SK-N-SH (cell line): ENCODE measurements around the gene NCOR2. TPM values are rescaled to one million over a fixed set of nuclear protein-coding genes. Genes with fewer than 3 reads are reported as not detected.

Experiments
- CTCF ChIA-PET: fragments of 300-600, 350-600 bp; formaldehyde crosslinking; extraction: SDS; loops from one replicate; lab custom pipeline; 2021; lab: Yijun Ruan, JAX
- POLR2A ChIA-PET: fragments of 350-600 bp; sonication (Branson Sonifier 250); formaldehyde crosslinking; extraction: SDS; loops from one replicate; lab custom pipeline; 2020; ENCODE audit warnings: antibody characterized with exemption, inconsistent platforms; lab: Yijun Ruan, JAX
- DNase-seq: peaks from one replicate; pipeline ENCODE4 v3.0.0; 2012
- H2AFZ ChIP-seq: fragments of 200-600 bp; sonication (generic); 2 replicates; pipeline ENCODE4 v1.8.1; 2016; ENCODE audit warnings: antibody characterized with exemption, mild to moderate bottlenecking, low read depth
- H3F3A ChIP-seq: fragments of 200-600 bp; sonication (generic); replicated peaks from 2 replicates; pipeline ENCODE3; 2016; ENCODE audit warnings: antibody characterized with exemption, mild to moderate bottlenecking; ENCODE audit not compliant: insufficient read depth
- H3K27ac ChIP-seq, 2 experiments: fragments of 200-500 bp in 1 of 2; fragments of 200-600 bp in 1 of 2; sonication (Bioruptor generic) in 1 of 2; sonication (generic), shearing (Covaris generic) in 1 of 2; 2 replicates each; pipeline versions ENCODE4 v1.5.1 to v1.6.1; 2014 to 2016; ENCODE audit warnings: low read depth in 2 of 2, inconsistent platforms in 1 of 2, low read length in 1 of 2, mild to moderate bottlenecking in 1 of 2, mixed read lengths in 1 of 2
- H3K27me3 ChIP-seq: fragments of 200-600 bp; sonication (generic), shearing (Covaris generic); 2 replicates; pipeline ENCODE4 v1.6.1; 2016; ENCODE audit warnings: mixed run types; ENCODE audit not compliant: insufficient read depth
- H3K36me3 ChIP-seq, 2 experiments: fragments of 200-500 bp in 1 of 2; fragments of 200-600 bp in 1 of 2; sonication (Bioruptor generic) in 1 of 2; sonication (generic) in 1 of 2; replicated peaks in 1 of 2; 2 replicates each; pipeline versions ENCODE3 to v1.5.1; 2014 to 2016; ENCODE audit warnings: low read length in 1 of 2, mild to moderate bottlenecking in 1 of 2; ENCODE audit not compliant: insufficient read depth in 2 of 2, control insufficient read depth in 1 of 2
- H3K4me1 ChIP-seq, 2 experiments: fragments of 200-500 bp in 1 of 2; fragments of 200-600 bp in 1 of 2; sonication (Bioruptor generic) in 1 of 2; sonication (generic), shearing (Covaris generic) in 1 of 2; 2 replicates each; pipeline versions ENCODE4 v1.5.1 to v1.6.1; 2014 to 2016; ENCODE audit warnings: low read depth in 1 of 2, low read length in 1 of 2, mixed run types in 1 of 2; ENCODE audit not compliant: insufficient read depth in 2 of 2, control insufficient read depth in 1 of 2
- H3K4me2 ChIP-seq: fragments of 200-600 bp; sonication (generic), shearing (Covaris generic); 2 replicates; pipeline ENCODE4 v1.6.1; 2017; ENCODE audit warnings: mixed run types
- H3K4me3 ChIP-seq, 2 experiments: fragments of 200-500 bp in 1 of 2; fragments of 200-600 bp in 1 of 2; sonication (Bioruptor generic) in 1 of 2; sonication (generic), shearing (Covaris generic) in 1 of 2; 2 replicates each; pipeline versions ENCODE4 v1.5.1 to v1.8.1; 2014 to 2016; ENCODE audit warnings: low read depth in 2 of 2, inconsistent platforms in 1 of 2, low read length in 1 of 2, mild to moderate bottlenecking in 1 of 2, mixed read lengths in 1 of 2, moderate library complexity in 1 of 2
- H3K79me2 ChIP-seq: fragments of 200-600 bp; sonication (generic); 2 replicates; pipeline ENCODE4 v1.8.1; 2017; ENCODE audit warnings: mild to moderate bottlenecking; ENCODE audit not compliant: insufficient read depth
- H3K9ac ChIP-seq: fragments of 200-600 bp; sonication (generic); 2 replicates; pipeline ENCODE4 v1.6.1; 2017; ENCODE audit warnings: mixed run types
- H3K9me2 ChIP-seq: fragments of 200-600 bp; sonication (generic); 2 replicates; pipeline ENCODE4 v1.6.1; 2017; ENCODE audit warnings: mixed run types
- H3K9me3 ChIP-seq: fragments of 200-600 bp; sonication (generic); 2 replicates; pipeline ENCODE4 v1.6.1; 2017; ENCODE audit warnings: mixed run types, mild to moderate bottlenecking, moderate library complexity
- H4K20me1 ChIP-seq: fragments of 200-600 bp; sonication (generic); 2 replicates; pipeline ENCODE4 v1.6.1; 2017; ENCODE audit warnings: mild to moderate bottlenecking, mixed run types; ENCODE audit not compliant: insufficient read depth
- ELF1 ChIP-seq: IDR thresholded peaks from 2 replicates; pipeline ENCODE4 v1.4.0; 2012
- EP300 ChIP-seq, 2 experiments: IDR thresholded peaks; 2 replicates each; pipeline versions ENCODE4 v1.4.0 to v1.6.1; 2012; ENCODE audit warnings: borderline replicate concordance in 1 of 2, low read depth in 1 of 2, low read length in 1 of 2
- FOSL2 ChIP-seq: IDR thresholded peaks from 2 replicates; pipeline ENCODE4 v1.4.0; 2012; ENCODE audit warnings: low read depth, mild to moderate bottlenecking, moderate library complexity, borderline replicate concordance
- FOXJ3 ChIP-seq: sonication (generic); formaldehyde crosslinking; IDR thresholded peaks from 2 replicates; pipeline ENCODE4 v1.5.1; 2020; ENCODE audit warnings: mild to moderate bottlenecking, missing genetic modification reagents
- GABPA ChIP-seq: IDR thresholded peaks from 2 replicates; pipeline ENCODE4 v1.4.0; 2012; ENCODE audit warnings: low read depth, mild to moderate bottlenecking
- GATA2 ChIP-seq: sonication (generic); formaldehyde crosslinking; IDR thresholded peaks from 2 replicates; pipeline ENCODE4 v1.5.0; 2020; ENCODE audit warnings: mild to moderate bottlenecking, missing genetic modification reagents
- MEF2A ChIP-seq: IDR thresholded peaks from 2 replicates; pipeline ENCODE4 v1.4.0; 2012; ENCODE audit warnings: low read depth, borderline replicate concordance
- NFIC ChIP-seq: IDR thresholded peaks from 2 replicates; pipeline ENCODE4 v1.4.0; 2012; ENCODE audit warnings: borderline replicate concordance
- NRF1 ChIP-seq: IDR thresholded peaks from 2 replicates; pipeline ENCODE4 v1.6.1; 2012; ENCODE audit warnings: low read depth, mild to moderate bottlenecking, low read length
- TEAD4 ChIP-seq: IDR thresholded peaks from 2 replicates; pipeline ENCODE4 v1.4.0; 2012; ENCODE audit warnings: mild to moderate bottlenecking, borderline replicate concordance; ENCODE audit not compliant: insufficient read depth
- YY1 ChIP-seq: IDR thresholded peaks from 2 replicates; pipeline ENCODE4 v1.4.0; 2012; ENCODE audit warnings: low read depth, mild to moderate bottlenecking
- WGBS: methylation state at CpG from one replicate; pipeline ENCODE4 v1.1.6; 2017; ENCODE audit warnings: low lambda C conversion rate; 5-methylcytosine and 5-hydroxymethylcytosine counted together
- polyA plus RNA-seq, 3 experiments: library from polyadenylated mRNA; depleted of rRNA; stranded (reverse); fragments of >200 nt; gene quantifications; 2 replicates each; pipeline ENCODE4 v1.2.3, GENCODE V29; 2012
- TF ChIP-seq, protein P1 (sequence below): fragments of 200-600 bp; sonication (generic); IDR thresholded peaks from 2 replicates; pipeline ENCODE4 v1.6.1; 2017; ENCODE audit warnings: antibody characterized with exemption, mild to moderate bottlenecking, moderate library complexity
- TF ChIP-seq, protein P2 (sequence below): fragments of 150-350 bp; IDR thresholded peaks from 2 replicates; pipeline ENCODE4 v1.6.1; 2017; ENCODE audit warnings: antibody characterized with exemption, low read length, low read depth, borderline replicate concordance
- TF ChIP-seq, protein P3 (sequence below): IDR thresholded peaks from 2 replicates; pipeline ENCODE4 v1.6.1; 2012; ENCODE audit warnings: mild to moderate bottlenecking, low read depth, low read length, moderate library complexity
- TF ChIP-seq, protein P4 (sequence below): IDR thresholded peaks from 2 replicates; pipeline ENCODE4 v1.4.0; 2012; ENCODE audit warnings: low read depth

Gene NCOR2
- polyA plus RNA-seq, 1 of the 3 experiments (the other 2 are of a cell fraction), result 19.0 TPM

DNA sequence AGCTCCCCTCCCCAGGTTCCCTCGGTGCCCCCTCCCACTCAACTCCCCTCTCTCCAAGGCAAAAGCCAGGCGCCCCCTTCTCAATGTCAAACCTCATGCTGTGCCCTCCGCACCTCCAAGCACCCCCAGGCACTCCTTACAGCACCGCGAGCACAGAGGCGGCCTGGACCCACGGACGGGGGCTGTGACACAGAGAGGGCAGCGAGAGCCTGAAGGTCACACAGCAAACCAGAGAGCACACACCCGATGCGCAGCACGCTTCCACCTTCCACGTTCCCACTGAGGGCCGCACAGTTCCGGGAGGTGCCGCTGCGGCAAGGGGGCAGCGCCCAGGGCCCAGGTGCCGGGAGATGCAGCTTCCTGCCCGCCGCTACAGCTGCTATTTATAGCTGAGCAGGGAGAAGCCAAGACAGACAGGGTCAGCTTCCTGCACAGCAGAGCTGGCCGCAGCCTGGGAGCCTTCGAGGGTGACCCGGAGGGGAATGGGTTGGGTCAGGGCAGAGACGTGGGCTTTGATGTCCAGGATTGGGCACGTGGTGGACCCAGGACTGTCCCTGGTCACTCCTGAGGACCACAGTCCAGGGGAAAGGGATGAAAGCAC is 12.9 kb downstream of the NCOR2 start:
- ChIA-PET CTCF (interaction anchor here (1.2 to 1.6 kb wide), 3 partner anchors 10 to 204 kb away, joined by 3 read pairs; no protein-coding TSS in a partner anchor), POLR2A (no interaction called here)
- no peaks in the 10 kb centered on the region for H3K9me3 ChIP-seq

DNA sequence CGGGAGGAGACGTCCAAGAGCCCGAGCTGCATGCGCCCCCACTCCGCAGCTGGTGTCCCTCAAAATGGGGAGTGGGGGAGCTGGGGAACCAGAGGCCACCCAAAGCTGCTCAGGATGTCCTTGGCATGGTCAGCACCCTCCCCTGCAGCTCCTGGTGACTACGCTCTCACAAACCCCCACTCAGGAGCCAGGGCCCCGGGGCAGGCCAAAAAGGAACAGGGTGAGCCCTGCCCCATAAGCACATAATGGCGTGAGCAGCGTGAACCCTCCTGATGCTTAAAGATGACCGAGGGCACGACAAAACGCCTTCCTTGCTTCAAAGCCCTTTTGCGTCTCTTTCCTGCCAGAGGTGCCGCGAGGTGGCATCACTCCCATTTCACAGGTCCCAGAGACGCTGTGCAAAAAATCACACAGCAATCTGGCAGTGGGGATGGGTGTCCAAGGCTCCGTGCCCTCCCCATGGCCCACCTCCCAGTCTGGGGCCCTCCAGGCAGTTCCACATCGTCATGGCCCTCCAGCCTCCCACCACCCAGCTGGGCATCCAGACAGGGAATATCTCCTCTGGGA is 13.5 kb downstream of the NCOR2 start:
- ChIA-PET POLR2A (interaction anchor here (0.6 kb wide), 1 partner anchor 35 kb away, joined by 3 read pairs; no protein-coding TSS in a partner anchor), CTCF (interaction anchor here (1.1 to 1.6 kb wide), 2 partner anchors 25 to 187 kb away, joined by 3 read pairs; no protein-coding TSS in a partner anchor)
- no peaks in the 10 kb centered on the region for H3K36me3 ChIP-seq
- TF ChIP-seq TEAD4 (no peak), MEF2A (no peak), GATA2 (no peak), EP300 (IDR thresholded peaks at IDR 0.05; ENCODE audit: borderline replicate concordance in 1 of 2, low read depth in 1 of 2, low read length in 1 of 2) (no peak), ELF1 (no peak), FOSL2 (no peak), YY1 (no peak), NRF1 (no peak), FOXJ3 (CRISPR knock-in tag) (no peak)
- TF ChIP-seq, protein P1, sequence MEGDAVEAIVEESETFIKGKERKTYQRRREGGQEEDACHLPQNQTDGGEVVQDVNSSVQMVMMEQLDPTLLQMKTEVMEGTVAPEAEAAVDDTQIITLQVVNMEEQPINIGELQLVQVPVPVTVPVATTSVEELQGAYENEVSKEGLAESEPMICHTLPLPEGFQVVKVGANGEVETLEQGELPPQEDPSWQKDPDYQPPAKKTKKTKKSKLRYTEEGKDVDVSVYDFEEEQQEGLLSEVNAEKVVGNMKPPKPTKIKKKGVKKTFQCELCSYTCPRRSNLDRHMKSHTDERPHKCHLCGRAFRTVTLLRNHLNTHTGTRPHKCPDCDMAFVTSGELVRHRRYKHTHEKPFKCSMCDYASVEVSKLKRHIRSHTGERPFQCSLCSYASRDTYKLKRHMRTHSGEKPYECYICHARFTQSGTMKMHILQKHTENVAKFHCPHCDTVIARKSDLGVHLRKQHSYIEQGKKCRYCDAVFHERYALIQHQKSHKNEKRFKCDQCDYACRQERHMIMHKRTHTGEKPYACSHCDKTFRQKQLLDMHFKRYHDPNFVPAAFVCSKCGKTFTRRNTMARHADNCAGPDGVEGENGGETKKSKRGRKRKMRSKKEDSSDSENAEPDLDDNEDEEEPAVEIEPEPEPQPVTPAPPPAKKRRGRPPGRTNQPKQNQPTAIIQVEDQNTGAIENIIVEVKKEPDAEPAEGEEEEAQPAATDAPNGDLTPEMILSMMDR, result no peak
- TF ChIP-seq, protein P2, sequence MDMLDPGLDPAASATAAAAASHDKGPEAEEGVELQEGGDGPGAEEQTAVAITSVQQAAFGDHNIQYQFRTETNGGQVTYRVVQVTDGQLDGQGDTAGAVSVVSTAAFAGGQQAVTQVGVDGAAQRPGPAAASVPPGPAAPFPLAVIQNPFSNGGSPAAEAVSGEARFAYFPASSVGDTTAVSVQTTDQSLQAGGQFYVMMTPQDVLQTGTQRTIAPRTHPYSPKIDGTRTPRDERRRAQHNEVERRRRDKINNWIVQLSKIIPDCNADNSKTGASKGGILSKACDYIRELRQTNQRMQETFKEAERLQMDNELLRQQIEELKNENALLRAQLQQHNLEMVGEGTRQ, result no peak
- TF ChIP-seq, protein P3, sequence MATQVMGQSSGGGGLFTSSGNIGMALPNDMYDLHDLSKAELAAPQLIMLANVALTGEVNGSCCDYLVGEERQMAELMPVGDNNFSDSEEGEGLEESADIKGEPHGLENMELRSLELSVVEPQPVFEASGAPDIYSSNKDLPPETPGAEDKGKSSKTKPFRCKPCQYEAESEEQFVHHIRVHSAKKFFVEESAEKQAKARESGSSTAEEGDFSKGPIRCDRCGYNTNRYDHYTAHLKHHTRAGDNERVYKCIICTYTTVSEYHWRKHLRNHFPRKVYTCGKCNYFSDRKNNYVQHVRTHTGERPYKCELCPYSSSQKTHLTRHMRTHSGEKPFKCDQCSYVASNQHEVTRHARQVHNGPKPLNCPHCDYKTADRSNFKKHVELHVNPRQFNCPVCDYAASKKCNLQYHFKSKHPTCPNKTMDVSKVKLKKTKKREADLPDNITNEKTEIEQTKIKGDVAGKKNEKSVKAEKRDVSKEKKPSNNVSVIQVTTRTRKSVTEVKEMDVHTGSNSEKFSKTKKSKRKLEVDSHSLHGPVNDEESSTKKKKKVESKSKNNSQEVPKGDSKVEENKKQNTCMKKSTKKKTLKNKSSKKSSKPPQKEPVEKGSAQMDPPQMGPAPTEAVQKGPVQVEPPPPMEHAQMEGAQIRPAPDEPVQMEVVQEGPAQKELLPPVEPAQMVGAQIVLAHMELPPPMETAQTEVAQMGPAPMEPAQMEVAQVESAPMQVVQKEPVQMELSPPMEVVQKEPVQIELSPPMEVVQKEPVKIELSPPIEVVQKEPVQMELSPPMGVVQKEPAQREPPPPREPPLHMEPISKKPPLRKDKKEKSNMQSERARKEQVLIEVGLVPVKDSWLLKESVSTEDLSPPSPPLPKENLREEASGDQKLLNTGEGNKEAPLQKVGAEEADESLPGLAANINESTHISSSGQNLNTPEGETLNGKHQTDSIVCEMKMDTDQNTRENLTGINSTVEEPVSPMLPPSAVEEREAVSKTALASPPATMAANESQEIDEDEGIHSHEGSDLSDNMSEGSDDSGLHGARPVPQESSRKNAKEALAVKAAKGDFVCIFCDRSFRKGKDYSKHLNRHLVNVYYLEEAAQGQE, result no peak
- H3F3A ChIP-seq, result peaks cover 13% of the 10 kb centered on the region
- no peak overlapping the region for H2AFZ ChIP-seq
- H3K4me2 ChIP-seq, result no peak overlapping the region
- H3K4me1 ChIP-seq, result peaks cover 40 to 69% of the 10 kb centered on the region in 2 experiments
- H3K9ac ChIP-seq, result no peak overlapping the region
- no peaks in the 10 kb centered on the region for H3K27me3 ChIP-seq
- H3K27ac ChIP-seq, result no peak overlapping the region
- no peak overlapping the region for H3K4me3 ChIP-seq
- no peak for DNase-seq
- H3K79me2 ChIP-seq, result peaks cover 99% of the 10 kb centered on the region
- H4K20me1 ChIP-seq, result peaks cover 99% of the 10 kb centered on the region
- 97% methylated on average over 15 of the region's 18 CpGs for WGBS
- H3K9me3 ChIP-seq, result no peaks in the 10 kb centered on the region
- H3K9me2 ChIP-seq, result no peaks in the 10 kb centered on the region

More for the DNA sequence above, 12.9 kb downstream of the NCOR2 start:
- 95% methylated on average over 16 of the region's 26 CpGs for WGBS
- Histone ChIP-seq H3K27ac (peak overlapping the region in 1 of 2 experiments; percentile 6; a peak in 1 of 4 replicates), H3K36me3 (no peaks in the 10 kb centered on the region), H3K9me2 (no peaks in the 10 kb centered on the region), H3F3A (peaks cover 13% of the 10 kb centered on the region), H3K4me1 (peaks cover 34 to 63% of the 10 kb centered on the region in 2 experiments), H3K27me3 (no peaks in the 10 kb centered on the region), H3K9ac (no peak overlapping the region), H3K4me2 (no peak overlapping the region), H3K79me2 (peaks cover 99% of the 10 kb centered on the region), H4K20me1 (peaks cover 99% of the 10 kb centered on the region), H2AFZ (no peak overlapping the region), H3K4me3 (no peak overlapping the region)
- TF ChIP-seq, protein P1, result no peak
- TF ChIP-seq FOXJ3 (CRISPR knock-in tag) (no peak), GABPA (no peak), YY1 (no peak), NFIC (no peak)
- TF ChIP-seq, protein P4, sequence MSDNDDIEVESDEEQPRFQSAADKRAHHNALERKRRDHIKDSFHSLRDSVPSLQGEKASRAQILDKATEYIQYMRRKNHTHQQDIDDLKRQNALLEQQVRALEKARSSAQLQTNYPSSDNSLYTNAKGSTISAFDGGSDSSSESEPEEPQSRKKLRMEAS, result no peak
- DNase-seq, result no peak
